Measurements from ENCODE around the gene SPTBN1.

The SPTBN1 gene

DNA sequence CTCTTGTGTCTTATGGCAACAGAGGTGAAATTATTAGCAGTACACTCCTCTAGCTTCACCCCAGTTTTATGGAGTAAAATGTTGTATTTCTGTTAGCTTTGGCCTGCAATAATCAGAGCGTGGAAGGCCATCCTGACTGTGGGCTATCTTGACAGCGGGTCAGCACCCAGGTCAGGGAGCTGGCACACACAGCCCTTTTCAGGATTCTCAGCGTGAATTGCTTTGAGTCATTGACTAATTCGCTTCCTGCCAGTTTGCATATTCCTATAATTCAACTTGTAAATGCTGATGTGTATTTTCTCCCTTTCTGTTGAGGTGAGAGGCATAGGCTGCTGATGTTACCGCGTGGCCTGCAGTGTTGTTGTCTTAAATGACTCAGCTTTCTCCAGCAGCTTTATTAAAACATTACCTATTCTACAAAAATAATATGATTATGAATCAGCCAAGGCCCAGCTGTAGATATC is 157.7 kb downstream of the SPTBN1 start:
- TF ChIP-seq, protein P1, sequence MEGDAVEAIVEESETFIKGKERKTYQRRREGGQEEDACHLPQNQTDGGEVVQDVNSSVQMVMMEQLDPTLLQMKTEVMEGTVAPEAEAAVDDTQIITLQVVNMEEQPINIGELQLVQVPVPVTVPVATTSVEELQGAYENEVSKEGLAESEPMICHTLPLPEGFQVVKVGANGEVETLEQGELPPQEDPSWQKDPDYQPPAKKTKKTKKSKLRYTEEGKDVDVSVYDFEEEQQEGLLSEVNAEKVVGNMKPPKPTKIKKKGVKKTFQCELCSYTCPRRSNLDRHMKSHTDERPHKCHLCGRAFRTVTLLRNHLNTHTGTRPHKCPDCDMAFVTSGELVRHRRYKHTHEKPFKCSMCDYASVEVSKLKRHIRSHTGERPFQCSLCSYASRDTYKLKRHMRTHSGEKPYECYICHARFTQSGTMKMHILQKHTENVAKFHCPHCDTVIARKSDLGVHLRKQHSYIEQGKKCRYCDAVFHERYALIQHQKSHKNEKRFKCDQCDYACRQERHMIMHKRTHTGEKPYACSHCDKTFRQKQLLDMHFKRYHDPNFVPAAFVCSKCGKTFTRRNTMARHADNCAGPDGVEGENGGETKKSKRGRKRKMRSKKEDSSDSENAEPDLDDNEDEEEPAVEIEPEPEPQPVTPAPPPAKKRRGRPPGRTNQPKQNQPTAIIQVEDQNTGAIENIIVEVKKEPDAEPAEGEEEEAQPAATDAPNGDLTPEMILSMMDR (IDR thresholded peaks at IDR 0.05; ENCODE audit: extremely low read depth, insufficient read depth, missing control alignments), result no peak
- no peak for DNase-seq (ENCODE audit: low spot score)
- in situ Hi-C loops (cut with MboI; ENCODE audit: low pct_unique_long_range_greater_than_20kb, low sequenced_read_pairs, unreplicated experiment), result no loop called here

GRCh38 chr2:54614819-54615218 is 158.7 kb downstream of the SPTBN1 start:
- TF ChIP-seq, protein P1 (IDR thresholded peaks at IDR 0.05; ENCODE audit: extremely low read depth, insufficient read depth, missing control alignments), result no peak
- DNase-seq (ENCODE audit: low spot score), result no peak
- in situ Hi-C loops (cut with MboI; ENCODE audit: low pct_unique_long_range_greater_than_20kb, low sequenced_read_pairs, unreplicated experiment), result no loop called here

GRCh38 chr2:54615832-54616534 is 159.9 kb downstream of the SPTBN1 start:
- in situ Hi-C loops (cut with MboI; ENCODE audit: low pct_unique_long_range_greater_than_20kb, low sequenced_read_pairs, unreplicated experiment), result no loop called here
- TF ChIP-seq, protein P1 (IDR thresholded peaks at IDR 0.05; ENCODE audit: extremely low read depth, insufficient read depth, missing control alignments), result no peak
- no peak for DNase-seq (ENCODE audit: low spot score)

- in situ Hi-C loops (cut with MboI; ENCODE audit: low pct_unique_long_range_greater_than_20kb, low sequenced_read_pairs, unreplicated experiment), result no loop called here
- no peak for DNase-seq (ENCODE audit: low spot score)
- TF ChIP-seq, protein P1 (IDR thresholded peaks at IDR 0.05; ENCODE audit: extremely low read depth, insufficient read depth, missing control alignments), result no peak
These were observed 161.3 kb downstream of the SPTBN1 start for GRCh38 chr2:54617409-54617808.

DNA sequence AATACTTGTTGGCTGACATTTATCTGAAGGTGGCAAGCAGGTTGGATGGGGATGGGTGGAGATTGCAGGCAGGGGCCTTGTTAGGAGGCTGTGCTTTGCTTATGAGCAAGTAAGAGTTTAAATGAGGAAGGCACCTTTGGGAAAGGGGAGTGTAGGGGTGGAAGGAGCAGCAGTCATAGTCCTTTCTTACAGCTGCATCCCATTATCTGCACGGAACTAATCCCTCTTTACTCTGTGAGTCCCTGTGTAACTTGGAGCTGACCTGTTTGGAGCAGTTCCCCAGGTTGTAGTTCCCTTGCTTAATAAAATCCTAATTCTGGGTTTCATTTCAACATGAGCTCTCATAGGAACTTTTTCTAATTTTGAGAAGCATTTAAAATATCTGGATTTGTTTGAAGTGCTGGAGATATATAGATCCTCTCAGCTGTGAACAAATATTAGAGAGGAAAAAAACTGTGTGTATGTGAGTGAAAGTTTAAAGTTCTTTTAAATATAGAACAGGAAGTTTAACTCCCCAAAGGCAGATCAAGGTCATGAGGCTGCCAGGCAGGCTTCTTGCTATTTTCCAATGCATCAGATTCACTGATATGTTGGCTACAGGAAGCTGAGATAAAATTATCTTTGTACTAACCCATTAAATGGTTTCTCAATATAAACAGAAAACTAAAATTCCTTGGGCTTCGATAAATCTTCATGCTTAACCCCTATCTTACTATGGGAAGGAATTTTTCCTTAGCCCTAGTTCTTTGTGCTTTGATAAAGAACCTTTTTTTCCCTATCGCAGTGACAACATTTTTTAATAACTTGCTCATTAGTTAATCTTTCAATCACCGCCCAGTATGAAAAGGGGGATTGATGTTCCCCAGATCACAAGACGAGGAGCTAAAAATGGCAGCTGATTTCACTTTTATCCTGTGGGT is 162.8 kb downstream of the SPTBN1 start:
- TF ChIP-seq, protein P1 (IDR thresholded peaks at IDR 0.05; ENCODE audit: extremely low read depth, insufficient read depth, missing control alignments), result no peak
- in situ Hi-C loops (cut with MboI; ENCODE audit: low pct_unique_long_range_greater_than_20kb, low sequenced_read_pairs, unreplicated experiment), result no loop called here
- DNase-seq (ENCODE audit: low spot score), result no peak

DNA sequence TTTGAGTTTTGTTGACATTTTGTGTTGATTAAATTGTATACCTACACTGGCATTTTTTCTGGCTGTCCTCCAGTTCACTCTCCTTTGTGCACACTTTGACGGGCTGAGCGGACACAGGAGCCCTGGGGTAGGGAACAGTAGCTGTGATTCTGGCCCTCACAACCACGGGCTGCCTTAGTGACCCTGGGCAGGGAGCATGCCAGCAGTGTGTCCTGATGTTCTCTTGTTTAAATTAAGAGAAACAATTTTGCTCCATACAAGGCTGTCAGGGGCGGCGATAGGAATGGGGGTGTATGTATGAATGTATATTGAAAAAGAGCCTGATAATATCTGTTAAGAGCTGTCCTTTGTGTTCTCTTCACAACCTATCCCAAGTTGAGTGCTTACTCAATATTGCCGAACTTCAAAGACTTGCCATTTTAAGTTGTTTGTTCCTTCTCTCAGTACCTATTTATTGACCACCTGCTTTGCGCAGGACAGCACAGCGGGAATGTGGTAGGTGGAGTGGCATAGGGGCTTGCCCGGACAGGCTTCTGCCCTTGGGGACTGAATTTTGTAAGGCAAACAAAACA is 163.6 kb downstream of the SPTBN1 start:
- in situ Hi-C loops (cut with MboI; ENCODE audit: low pct_unique_long_range_greater_than_20kb, low sequenced_read_pairs, unreplicated experiment), result no loop called here
- TF ChIP-seq, protein P1 (IDR thresholded peaks at IDR 0.05; ENCODE audit: extremely low read depth, insufficient read depth, missing control alignments), result no peak

More for the DNA sequence above, 163.6 kb downstream of the SPTBN1 start:
- no peak for DNase-seq (ENCODE audit: low spot score)

Measured in GM13977 (cell line).